DMS114 treated with DMSO at 0.1 percent for 48 hours (cell line): ENCODE results near the gene ZNF844.
A peak's percentile ranks its signal among the peaks of the same experiment; 100 is the strongest.
"Not testable (repeated sequence)": the region's sequence is repeated elsewhere in the genome, so short reads cannot be mapped to it uniquely, and the experiment has no call there.

Experiments used
- DNase-seq: peaks from one replicate; lab custom pipeline; 2025; ENCODE audit not compliant: unreplicated experiment; lab: John Stamatoyannopoulos, UW

Gene ZNF844

DNA sequence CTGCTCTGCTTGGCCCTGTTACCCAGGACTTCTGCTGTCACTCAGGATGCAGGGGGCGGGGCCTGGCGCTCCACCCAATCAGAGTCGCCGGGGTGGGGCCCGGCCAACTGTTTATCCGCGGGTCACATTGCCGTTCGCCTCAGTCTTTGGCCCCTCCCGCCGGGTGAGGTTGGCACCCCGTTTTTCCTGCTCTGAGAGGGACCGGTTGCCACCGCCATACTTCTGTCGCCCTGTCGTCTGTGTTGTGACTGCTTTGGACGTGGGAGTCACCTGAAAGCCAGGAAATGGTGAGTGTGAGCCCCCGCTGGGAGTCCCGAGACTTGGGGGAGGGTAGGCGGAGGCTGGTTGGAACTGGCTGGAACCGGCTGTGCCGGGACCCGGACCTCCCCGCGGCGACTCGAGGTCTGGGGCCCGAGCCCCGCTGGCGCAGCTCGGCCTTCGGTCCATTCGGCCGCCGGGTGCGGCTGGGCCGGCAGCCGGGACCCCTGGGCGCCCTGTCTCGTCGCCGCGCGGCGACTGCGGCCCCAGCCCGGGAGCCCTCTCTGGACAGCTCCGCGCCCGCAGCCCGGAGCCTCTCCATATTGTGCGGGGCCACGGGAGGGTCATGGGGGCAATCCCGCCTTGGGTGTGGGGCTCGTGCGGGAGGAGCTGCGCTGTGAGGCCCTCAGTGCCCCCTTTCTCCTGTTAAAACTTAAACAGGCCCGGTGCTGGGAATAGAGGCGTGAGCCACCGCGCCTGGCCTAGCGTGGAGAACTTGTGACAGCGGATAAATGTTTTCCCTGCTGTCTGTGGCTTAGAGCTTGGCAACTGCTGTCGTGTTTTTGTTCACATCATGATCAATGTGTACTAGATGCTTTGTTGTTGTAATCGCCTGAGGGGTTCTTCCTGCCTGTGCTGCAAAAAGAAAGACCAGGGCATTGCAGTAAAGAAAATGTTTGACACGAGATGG lies at the start of gene ZNF844:
Gene ZNF844 (plus strand): TSS at position 142 of the 949 bp plus-strand sequence. CDS start 143 bp downstream, at position 285.
- peak; percentile 74 for DNase-seq

DNA sequence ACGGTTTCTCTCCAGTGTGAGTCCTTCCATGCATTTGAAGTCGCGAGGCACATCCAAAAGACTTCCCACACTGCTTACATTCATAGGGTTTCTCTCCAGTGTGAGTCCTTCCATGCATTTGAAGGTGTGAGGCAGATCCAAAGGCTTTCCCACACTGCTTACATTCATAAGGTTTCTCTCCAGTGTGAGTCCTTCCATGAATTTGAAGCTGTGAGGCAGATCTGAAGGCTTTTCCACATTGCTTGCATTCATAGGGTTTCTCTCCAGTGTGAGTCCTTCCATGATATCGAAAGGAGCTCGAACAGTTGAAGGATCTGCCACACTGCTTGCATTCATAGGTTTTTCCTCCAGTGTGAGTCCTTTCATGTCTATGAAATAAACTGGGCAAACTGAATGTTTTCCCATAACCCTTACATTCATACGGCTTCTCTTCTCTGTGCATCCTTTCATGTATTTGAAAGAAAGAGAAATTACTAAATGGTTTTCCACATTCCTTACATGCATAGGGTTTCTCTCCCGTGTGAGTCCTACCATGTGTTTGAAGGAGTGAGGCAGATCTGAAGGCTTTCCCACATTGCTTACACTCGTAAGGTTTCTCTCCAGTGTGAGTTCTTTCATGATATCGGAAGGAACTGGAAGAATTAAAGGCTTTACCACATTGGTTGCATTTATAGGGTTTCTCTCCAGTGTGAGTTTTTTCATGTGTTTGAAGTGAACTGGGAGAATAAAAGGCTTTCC lies 49.3 kb upstream of the ZNF844 start:
- DNase-seq: no peak

GRCh38 chr19:12015753-12016116 lies 48.8 kb upstream of the ZNF844 start:
- DNase-seq: no peak

- DNase-seq: no peak
Observed at GRCh38 chr19:12034198-12034597, 30.3 kb upstream of the ZNF844 start.

DNA sequence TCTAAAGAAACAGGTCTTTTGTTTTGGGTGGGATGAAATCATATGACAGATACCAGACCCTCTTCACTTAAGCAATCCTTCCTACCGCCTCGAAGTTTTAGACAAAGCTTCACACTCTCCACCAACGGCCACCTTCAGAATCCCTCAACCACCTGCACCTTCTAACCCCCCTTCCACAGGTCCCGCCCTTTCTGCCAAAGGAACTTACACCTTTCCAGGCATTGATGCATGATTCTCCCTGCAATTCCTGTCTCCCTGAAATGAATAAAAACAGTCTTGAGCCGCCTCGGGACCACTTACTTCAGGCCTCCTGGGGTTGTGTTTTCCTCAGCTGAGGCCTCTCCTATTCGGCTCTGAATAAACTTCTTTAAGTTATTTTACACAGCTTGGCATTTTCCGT lies 29.9 kb upstream of the ZNF844 start:
- no peak for DNase-seq

DNA sequence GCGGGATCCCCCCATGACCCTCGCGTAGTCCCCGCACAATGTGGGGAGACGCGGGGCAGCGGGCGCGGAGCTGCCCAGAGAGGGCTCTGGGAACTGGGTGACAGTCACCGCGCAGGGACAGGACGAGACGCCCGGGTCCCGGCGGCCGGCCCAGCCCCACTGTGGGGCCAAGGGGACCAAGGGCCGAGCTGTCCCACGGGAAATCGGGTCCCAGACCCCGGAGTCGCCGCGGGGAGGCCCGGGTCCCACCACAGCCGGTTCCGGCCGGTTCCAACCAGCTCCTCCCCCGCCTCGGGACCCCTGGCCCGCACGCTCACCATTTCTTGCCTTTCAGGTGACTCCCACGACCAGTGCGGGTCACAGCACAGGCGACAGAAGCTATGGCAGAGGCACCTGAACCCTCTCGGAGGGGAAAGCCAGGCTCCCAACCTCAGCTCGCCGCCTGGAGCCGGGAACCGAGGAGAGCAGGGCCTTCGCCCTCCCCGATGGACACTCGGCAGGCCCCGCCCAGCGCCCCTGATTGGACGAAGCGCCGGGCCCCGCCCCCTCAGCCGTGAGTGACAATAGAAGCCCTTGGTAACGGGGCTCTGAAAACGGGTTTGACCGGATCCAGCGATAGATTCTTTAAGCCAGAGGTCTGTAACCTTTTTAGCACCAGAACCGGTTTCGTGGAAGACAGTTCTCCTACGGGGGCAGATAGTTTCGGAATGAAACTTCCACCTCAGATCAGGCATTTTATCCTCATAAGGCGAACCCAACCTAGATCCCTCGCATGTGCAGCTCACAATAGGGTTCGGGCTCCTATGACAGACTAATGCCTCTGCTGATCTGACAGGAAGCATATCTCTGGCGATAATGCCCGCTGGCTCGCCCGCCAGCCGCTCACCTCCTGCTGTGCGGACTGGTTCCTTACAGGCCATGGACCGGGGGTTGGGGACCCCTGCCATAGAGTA lies 29.0 kb upstream of the ZNF844 start, which contains the start of gene ZNF433:
Gene ZNF433 (minus strand): TSS at position 460 of the 953 bp plus-strand sequence. CDS start 140 bp downstream, at position 320.
- peak; percentile 62 for DNase-seq

GRCh38 chr19:12042893-12043292 lies 21.6 kb upstream of the ZNF844 start:
- no peak for DNase-seq

DNA sequence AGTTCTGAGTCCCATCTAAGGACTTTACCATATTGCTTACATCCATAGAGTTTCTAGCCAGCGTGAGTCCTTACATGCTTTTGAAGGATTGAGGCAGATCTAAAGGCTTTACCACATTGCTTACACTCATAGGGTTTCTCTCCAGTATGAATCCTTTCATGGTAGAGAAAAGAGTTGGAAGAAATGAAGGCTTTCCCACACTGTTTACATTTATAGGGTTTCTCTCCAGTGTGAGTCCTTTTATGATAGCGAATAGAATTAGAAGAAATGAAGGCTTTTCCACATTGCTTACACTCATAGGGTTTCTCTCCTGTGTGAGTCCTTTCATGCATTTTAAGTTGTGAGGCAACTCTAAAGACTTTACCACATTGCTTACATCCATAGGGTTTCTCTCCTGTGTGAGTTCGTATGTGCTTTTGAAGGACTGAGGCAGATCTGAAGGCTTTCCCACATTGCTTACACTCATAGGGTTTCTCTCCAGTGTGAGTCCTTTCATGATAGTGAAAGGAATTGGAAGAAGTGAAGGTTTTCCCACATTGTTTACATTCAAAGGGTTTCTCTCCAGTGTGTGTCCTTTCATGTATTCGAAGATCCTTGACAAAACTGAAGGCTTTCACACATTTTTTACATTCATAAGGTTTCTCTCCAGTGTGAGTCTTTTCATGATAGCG lies 20.6 kb upstream of the ZNF844 start:
- DNase-seq: no peak

DNA sequence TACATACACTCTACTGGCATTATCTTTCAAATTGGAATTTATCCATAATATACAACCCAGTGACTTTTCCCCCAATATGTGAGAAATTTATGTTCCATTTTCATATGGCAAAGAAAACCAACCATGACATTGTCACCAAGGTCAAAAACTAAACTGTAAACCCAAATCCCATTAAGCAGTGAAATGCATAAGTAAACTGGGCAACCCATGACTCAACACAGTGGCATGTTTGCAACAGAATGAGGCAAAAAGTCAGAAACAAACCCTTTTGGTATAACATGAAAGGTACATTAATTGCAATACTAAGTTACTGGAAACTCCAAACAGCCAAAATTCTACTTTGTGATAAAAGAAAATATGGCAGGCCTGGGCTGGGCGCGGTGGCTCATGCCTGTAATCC lies 16.7 kb upstream of the ZNF844 start:
- no peak for DNase-seq

DNA sequence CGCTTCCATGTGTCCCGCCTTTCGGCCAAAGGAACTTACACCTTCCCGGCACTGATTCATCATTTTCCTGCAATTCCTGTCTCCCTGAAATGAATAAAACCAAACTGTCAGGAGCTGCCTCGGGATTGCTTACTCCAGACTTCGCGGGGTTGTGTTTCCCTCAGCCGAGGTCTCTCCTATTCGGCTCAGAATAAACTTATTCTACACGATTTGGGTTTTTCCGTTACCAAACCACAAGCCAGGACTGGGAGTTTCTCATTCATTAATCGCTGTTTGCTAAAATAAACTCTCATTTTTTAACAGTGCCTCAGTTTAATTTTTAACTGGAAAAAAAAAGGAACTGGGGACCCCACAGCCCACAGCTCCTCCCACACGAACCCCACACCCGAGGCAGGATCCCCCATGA lies 12.4 kb upstream of the ZNF844 start:
- no peak for DNase-seq

DNA sequence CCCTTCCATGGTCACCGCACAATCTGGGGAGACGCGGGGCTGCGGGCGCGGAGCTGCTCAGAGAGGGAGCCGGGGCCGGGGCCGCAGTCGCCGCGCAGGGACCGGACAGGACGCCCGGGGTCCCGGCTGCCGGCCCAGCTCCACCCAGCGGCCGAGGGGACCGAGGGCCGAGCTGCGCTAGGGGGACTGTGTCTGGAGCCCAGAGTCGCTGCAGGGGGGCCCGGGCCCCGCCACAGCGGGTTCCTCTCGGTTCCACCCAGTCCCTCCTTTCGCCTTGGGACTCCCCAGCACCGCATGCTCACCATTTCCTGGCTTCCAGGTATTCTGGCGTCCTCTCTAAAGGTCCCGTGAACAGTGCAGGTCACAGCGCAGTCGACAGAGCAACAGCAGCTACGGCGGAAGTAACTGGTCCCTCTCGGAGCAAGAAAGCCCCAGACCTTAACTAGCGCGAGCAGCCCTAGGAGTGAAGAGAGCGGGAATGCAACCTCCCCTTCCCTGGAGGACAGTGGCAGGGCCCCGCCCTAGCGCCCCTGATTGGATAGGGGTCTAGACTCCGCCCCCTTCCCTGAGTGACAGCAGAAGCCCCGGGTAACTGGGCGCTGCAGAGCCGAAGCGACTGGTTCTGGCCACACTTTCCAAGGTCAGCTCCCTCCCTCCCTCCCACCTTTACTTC lies 11.9 kb upstream of the ZNF844 start, which contains the start of gene ZNF878:
Gene ZNF878 (minus strand): TSS at position 465 of the 673 bp plus-strand sequence. CDS start 160 bp downstream, at position 305.
- DNase-seq: peak; percentile 84

DNA sequence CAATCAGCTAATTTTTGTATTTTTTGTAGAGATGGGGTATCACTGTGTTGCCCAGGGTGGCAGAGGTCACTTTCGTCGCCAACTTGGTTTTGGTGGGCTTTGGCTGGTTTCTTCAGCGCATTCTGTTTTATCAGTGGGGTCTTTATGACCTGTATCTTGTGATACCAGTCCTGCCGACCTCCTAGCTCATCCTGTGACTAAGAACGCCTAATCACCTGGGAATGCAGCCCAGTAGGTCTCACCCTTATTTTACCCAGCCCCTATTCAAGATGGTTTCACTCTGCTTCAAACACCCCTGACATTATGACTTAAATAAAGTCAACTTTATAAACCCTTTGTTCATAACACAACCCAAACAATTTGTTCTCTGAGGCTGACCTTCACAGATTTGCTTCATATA lies 8.7 kb upstream of the ZNF844 start:
- DNase-seq: no peak

GRCh38 chr19:12075538-12076139 lies 11.1 kb downstream of the ZNF844 start:
- DNase-seq: no peak

GRCh38 chr19:12076331-12076730 lies 11.8 kb downstream of the ZNF844 start:
- not testable (repeated sequence) for DNase-seq

- no peak for DNase-seq
Observed at GRCh38 chr19:12077375-12077774, 12.8 kb downstream of the ZNF844 start.

DNA sequence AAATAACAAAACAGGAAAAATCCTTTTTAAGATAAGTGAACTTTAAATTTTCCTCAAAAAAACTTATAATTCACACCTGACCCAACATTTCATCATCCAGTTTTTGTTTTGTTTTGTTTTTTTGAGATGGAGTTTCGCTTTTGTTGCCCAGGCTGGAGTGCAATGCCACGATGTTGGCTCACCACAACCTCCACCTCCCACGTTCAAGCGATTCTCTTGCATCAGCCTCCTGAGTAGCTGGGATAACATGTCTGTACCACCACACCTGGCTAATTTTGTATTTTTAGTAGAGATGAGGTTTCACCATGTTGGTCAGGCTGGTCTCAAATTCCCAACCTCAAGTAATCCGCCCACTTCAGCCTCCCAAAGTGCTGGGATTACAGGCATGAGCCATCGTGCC lies 18.8 kb downstream of the ZNF844 start:
- DNase-seq: not testable (repeated sequence)

GRCh38 chr19:12085074-12085818 lies 20.7 kb downstream of the ZNF844 start:
- no peak for DNase-seq

- DNase-seq: no peak
Observed at GRCh38 chr19:12090807-12091206, 26.3 kb downstream of the ZNF844 start.
